B cell (primary cell): ENCODE measurements around the gene PHF12. TPM values are rescaled to one million over a fixed set of nuclear protein-coding genes. Genes with fewer than 3 reads are reported as not detected.

ENCODE experiments used
- ATAC-seq: fragments of 200-7000 bp; cut with Tn5 transposase; one replicate; pipeline ENCODE4 v1.10.0; 2021; ENCODE audit warnings: low read depth, mild to moderate bottlenecking, moderate number of reproducible peaks, moderate library complexity
- CTCF ChIA-PET: fragments of 350-600 bp; sonication (Branson Sonifier 250); formaldehyde crosslinking; loops from one replicate; lab custom pipeline; 2021; ENCODE audit warnings: antibody characterized with exemption, inconsistent platforms; lab: Charles Lee
- POLR2A ChIA-PET: fragments of 350-600 bp; sonication (Branson Sonifier 250); formaldehyde crosslinking; loops from one replicate; lab custom pipeline; 2021; ENCODE audit warnings: antibody characterized with exemption; lab: Charles Lee
- DNase-seq: peaks from one replicate; pipeline ENCODE4 v3.0.0; 2013
- H2AFZ ChIP-seq: 2 replicates; pipeline ENCODE4 v1.6.1; 2012; ENCODE audit warnings: mild to moderate bottlenecking, low read depth, low read length; ENCODE audit not compliant: insufficient read depth, poor library complexity, severe bottlenecking
- H3K27ac ChIP-seq, 2 donors: 1 replicate in 1 of 2; 2 replicates in 1 of 2; pipeline ENCODE4 v1.5.1; 2012 to 2013; ENCODE audit warnings: low read length in 2 of 2, mild to moderate bottlenecking in 2 of 2, moderate library complexity in 1 of 2
- H3K27me3 ChIP-seq, 4 experiments: fragments of 200-600 bp in 1 of 4; sonication (generic) in 1 of 4; replicated peaks in 1 of 4; 1 replicate in 2 of 4; 2 replicates in 2 of 4; pipeline versions ENCODE4 v1.6.1 to v1.7.0; 2013 to 2016; ENCODE audit warnings: low read length in 3 of 4, mild to moderate bottlenecking in 2 of 4, mixed read lengths in 1 of 4, moderate library complexity in 1 of 4; ENCODE audit not compliant: insufficient read depth in 4 of 4, control insufficient read depth in 3 of 4; ENCODE audit errors: control extremely low read depth in 1 of 4
- H3K36me3 ChIP-seq, 2 experiments: replicated peaks in 1 of 2; 1 replicate in 1 of 2; 2 replicates in 1 of 2; pipeline versions ENCODE4 v1.6.1 to v1.7.1; 2013; ENCODE audit warnings: low read length in 1 of 2; ENCODE audit not compliant: insufficient read depth in 2 of 2, control insufficient read depth in 1 of 2; ENCODE audit errors: control extremely low read depth in 1 of 2, extremely low read depth in 1 of 2
- H3K4me1 ChIP-seq, 2 donors: fragments of 200-600 bp in 1 of 2; sonication (generic) in 1 of 2; 1 replicate in 1 of 2; 2 replicates in 1 of 2; pipeline versions ENCODE4 v1.5.1 to v1.6.1; 2013 to 2017; ENCODE audit warnings: low read length in 2 of 2; ENCODE audit not compliant: control insufficient read depth in 2 of 2, insufficient read depth in 2 of 2
- H3K4me2 ChIP-seq: replicated peaks from 2 replicates; pipeline ENCODE3; 2012; ENCODE audit warnings: mild to moderate bottlenecking, low read depth, low read length; ENCODE audit not compliant: poor library complexity, severe bottlenecking
- H3K4me3 ChIP-seq, 5 experiments: fragments of 200-600 bp in 1 of 5; sonication (generic) in 1 of 5; 1 replicate in 3 of 5; 2 replicates in 2 of 5; pipeline versions ENCODE4 v1.5.1 to v1.7.0; 2011 to 2016; ENCODE audit warnings: low read length in 4 of 5, mild to moderate bottlenecking in 4 of 5, low read depth in 2 of 5, control low read depth in 1 of 5, moderate library complexity in 1 of 5; ENCODE audit not compliant: insufficient read depth in 1 of 5; ENCODE audit errors: control extremely low read depth in 1 of 5, extremely low read depth in 1 of 5
- H3K79me2 ChIP-seq: fragments of 200-600 bp; sonication (generic); one replicate; pipeline ENCODE4 v1.6.0; 2016; ENCODE audit warnings: low read length; ENCODE audit not compliant: control insufficient read depth, insufficient read depth
- H3K9ac ChIP-seq: fragments of 200-600 bp; sonication (generic); 2 replicates; pipeline ENCODE4 v1.6.1; 2017; ENCODE audit warnings: mild to moderate bottlenecking, low read length, moderate library complexity
- H3K9me3 ChIP-seq, 3 donors: one replicate each; pipeline versions ENCODE4 v1.6.1 to v1.7.1; 2013; ENCODE audit warnings: low read length in 2 of 3; ENCODE audit not compliant: control insufficient read depth in 2 of 3, insufficient read depth in 1 of 3; ENCODE audit errors: control extremely low read depth in 1 of 3
- H4K20me1 ChIP-seq: 2 replicates; pipeline ENCODE4 v1.6.0; 2012; ENCODE audit warnings: mild to moderate bottlenecking, low read length; ENCODE audit not compliant: insufficient read depth, control insufficient read depth, poor library complexity, severe bottlenecking
- H3K27ac Mint-ChIP-seq: one replicate; pipeline ENCODE4 v1.8.0; 2021; ENCODE audit warnings: mixed read lengths
- H3K27me3 Mint-ChIP-seq: one replicate; pipeline ENCODE4 v1.8.0; 2021; ENCODE audit warnings: mixed read lengths
- H3K4me1 Mint-ChIP-seq: one replicate; pipeline ENCODE4 v1.8.0; 2021; ENCODE audit warnings: mixed read lengths
- H3K4me3 Mint-ChIP-seq: one replicate; pipeline ENCODE4 v1.8.0; 2021; ENCODE audit warnings: mixed read lengths
- H3K9me3 Mint-ChIP-seq: one replicate; pipeline ENCODE4 v1.8.0; 2022; ENCODE audit warnings: mixed read lengths; ENCODE audit not compliant: insufficient read depth
- EZH2 ChIP-seq: IDR thresholded peaks from 2 replicates; pipeline ENCODE4 v1.6.1; 2012; ENCODE audit warnings: borderline replicate concordance, low read depth, mild to moderate bottlenecking, moderate library complexity, low read length; ENCODE audit not compliant: insufficient read depth, poor library complexity, severe bottlenecking
- WGBS: methylation state at CpG from one replicate; pipeline ENCODE4 v1.1.5; 2013; ENCODE audit warnings: missing lambda C conversion rate; ENCODE audit not compliant: insufficient coverage; 5-methylcytosine and 5-hydroxymethylcytosine counted together
- intact Hi-C: fragments of 100-400 bp; cut with micrococcal nuclease; formaldehyde crosslinking; loops from one replicate; pipeline ENCODE4 v1.10.0; 2022
- polyA plus RNA-seq: library from polyadenylated mRNA; depleted of rRNA; stranded (reverse); fragments of >200 nt; gene quantifications from 2 replicates; pipeline ENCODE4 v1.2.3, GENCODE V29; 2012
- total RNA-seq, 2 donors: library from RNA; stranded (reverse); fragments of 120-200 nt in 1 of 2; gene quantifications; 1 replicate in 1 of 2; 2 replicates in 1 of 2; pipeline versions ENCODE4 v1.2.3 to v1.2.4, GENCODE V29; 2013 to 2022
- TF ChIP-seq, protein P1 (sequence below): fragments of 200-600 bp; IDR thresholded peaks from one replicate; pipeline ENCODE4 v1.8.0; 2022; ENCODE audit warnings: antibody characterized with exemption, mild to moderate bottlenecking

PHF12 gene
- total and polyA plus RNA-seq, 2 donors (not counting 1 experiment from before 2014, with no cell fraction given), result 116 to 140 TPM

DNA sequence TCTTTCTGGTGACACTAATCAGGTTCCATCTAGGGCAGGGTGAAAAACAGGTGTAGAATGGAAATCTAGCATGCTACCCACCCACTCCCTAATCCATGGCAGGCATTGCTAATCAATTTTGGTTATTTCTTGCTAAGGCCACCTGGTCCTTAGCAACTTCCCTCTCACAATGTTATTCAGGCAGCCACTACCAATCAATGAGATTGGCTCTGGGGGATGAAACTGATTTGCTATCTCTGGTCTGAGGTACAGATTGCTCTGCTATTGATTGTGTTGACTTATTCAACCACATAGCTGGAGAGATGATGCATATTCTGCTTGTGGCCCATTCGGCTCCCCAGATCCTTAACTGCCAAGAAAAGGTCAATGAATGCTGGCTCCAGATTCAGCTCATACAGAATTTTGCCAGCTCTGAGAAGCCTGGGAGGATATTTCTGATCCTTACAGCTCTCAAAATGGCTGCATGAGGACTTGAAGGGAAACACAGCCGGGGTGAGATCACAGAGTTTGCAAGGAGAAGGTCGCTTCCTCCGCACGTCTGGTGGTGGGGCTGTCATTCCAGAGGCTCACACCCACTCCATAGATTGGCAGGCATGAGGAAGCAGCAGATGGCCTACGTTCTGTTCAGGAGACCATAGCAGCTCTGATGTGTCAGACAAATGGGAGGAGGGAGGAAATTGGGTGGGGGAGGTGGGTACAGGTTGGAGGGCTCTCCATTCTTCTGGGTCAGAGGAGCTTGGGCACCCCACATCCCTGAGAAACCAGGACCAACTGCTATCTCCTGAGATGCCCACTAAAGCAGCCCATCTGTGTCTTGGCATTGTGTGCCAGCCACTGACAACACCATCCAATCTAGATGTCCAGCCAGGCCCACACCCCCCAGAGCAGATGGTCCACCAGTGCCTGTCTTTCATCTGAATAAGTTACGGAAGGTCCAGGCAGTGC is 32.2 kb upstream of the PHF12 start:
- Mint-ChIP-seq H3K4me1 (peaks cover 18% of the 10 kb centered on the region), H3K4me3 (peak overlapping the region; percentile 67), H3K27ac (peak overlapping the region; percentile 91), H3K9me3 (no peaks in the 10 kb centered on the region), H3K27me3 (peaks cover 3% of the 10 kb centered on the region)
- peak overlapping the region; percentile 29 for H3K4me2 ChIP-seq
- H3K4me3 ChIP-seq, result no peak overlapping the region
- no peak overlapping the region for H3K9ac ChIP-seq
- DNase-seq, result no peak
- TF ChIP-seq, protein P1, sequence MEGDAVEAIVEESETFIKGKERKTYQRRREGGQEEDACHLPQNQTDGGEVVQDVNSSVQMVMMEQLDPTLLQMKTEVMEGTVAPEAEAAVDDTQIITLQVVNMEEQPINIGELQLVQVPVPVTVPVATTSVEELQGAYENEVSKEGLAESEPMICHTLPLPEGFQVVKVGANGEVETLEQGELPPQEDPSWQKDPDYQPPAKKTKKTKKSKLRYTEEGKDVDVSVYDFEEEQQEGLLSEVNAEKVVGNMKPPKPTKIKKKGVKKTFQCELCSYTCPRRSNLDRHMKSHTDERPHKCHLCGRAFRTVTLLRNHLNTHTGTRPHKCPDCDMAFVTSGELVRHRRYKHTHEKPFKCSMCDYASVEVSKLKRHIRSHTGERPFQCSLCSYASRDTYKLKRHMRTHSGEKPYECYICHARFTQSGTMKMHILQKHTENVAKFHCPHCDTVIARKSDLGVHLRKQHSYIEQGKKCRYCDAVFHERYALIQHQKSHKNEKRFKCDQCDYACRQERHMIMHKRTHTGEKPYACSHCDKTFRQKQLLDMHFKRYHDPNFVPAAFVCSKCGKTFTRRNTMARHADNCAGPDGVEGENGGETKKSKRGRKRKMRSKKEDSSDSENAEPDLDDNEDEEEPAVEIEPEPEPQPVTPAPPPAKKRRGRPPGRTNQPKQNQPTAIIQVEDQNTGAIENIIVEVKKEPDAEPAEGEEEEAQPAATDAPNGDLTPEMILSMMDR, result no peak
- no peak for TF ChIP-seq EZH2
- 71% methylated on average over 1 of the region's 7 CpGs for WGBS
- no peak for ATAC-seq
- H3K36me3 ChIP-seq, result no peaks in the 10 kb centered on the region
- H3K27ac ChIP-seq, result peak overlapping the region in 1 of 2 donors; percentile 79
- no peaks in the 10 kb centered on the region for H3K79me2 ChIP-seq
- CTCF ChIA-PET, result interaction anchor here (1.1 to 2.2 kb wide), 4 partner anchors 16 to 134 kb away, joined by 3 to 13 read pairs (median 4); no protein-coding TSS in a partner anchor
- no peak overlapping the region for H2AFZ ChIP-seq
- H3K27me3 ChIP-seq, result no peaks in the 10 kb centered on the region
- H3K4me1 ChIP-seq, result peaks cover 16 to 21% of the 10 kb centered on the region in 2 donors
- POLR2A ChIA-PET, result no interaction called here
- intact Hi-C loops, result no loop called here
- H4K20me1 ChIP-seq, result no peaks in the 10 kb centered on the region
- peaks cover 0 to 12% (median 0%) of the 10 kb centered on the region in 3 donors for H3K9me3 ChIP-seq
